Lung microvascular endothelial cell (primary cell): ENCODE results near the gene RABGAP1L. TPM values are rescaled to one million over a fixed set of nuclear protein-coding genes. Genes with fewer than 3 reads are reported as not detected.

Experiments used
- DNase-seq, 2 donors: peaks; one replicate each; pipeline versions ENCODE4 v3.0.0 to v3.0.0-alpha.2; 2010; ENCODE audit warnings: low read depth in 2 of 2
- total RNA-seq: library from RNA; depleted of rRNA; stranded (reverse); fragments of >200 nt; gene quantifications from 2 replicates; pipeline ENCODE4 v1.2.1, GENCODE V29; 2014

Gene RABGAP1L
- total RNA-seq, 1 donor from 2014 or later = 27.0 TPM

DNA sequence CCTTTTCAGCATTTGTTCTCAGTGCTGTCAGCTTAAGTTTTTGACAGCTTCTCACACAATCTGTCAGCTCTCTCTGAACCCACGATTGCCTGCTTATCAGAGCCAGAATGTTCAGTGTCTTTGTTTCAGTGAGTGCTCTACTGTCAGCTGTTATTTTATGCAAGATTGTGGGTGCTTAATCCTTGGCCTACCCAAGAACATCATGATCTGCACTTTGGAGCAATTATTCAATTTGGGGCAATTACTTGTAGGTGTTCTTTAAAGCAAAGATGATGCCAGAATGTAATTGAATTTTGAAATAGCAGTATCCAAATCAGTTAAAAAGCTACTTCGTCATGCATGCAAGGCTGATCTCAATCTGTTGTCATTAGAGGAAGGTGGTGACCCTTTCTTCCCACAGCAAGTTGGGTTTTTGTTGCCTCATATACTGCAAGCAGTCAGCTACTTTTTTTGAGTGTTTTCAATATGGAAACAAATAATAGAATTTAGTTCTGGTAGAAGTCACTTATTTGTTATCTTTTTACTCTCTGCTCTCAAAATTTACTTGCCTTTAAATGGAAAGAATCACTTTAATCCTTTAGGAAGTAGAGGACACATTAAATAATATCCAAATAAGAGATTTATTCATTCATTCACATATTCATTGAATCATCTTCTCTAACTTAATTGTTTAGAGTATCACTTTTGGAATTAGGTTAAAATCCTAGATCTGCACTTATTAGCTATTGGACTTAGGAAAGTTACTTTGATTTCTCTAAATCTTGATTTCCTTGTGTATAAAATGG is 586.9 kb downstream of the RABGAP1L start:
- no peak for DNase-seq

DNA sequence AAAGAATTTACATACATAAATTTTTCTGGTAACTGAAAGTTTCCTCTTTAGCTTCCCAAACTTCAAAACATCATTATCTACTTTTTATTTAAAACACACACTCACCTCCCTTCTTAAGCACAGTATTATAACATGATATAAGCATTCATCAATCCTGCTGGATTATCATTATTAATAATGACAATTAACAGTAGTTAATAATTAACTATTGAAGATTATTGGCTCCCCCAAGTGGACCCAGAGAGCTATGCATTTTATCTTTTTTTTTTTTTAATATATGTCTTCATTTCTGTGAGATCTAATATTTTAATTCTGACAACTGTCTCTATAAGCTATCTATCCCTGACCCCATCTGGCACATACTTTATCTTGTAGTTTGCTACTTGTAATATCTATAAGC is 588.3 kb downstream of the RABGAP1L start:
- DNase-seq = no peak

- DNase-seq = no peak
Measured at GRCh38 chr1:174748586-174748985, 589.3 kb downstream of the RABGAP1L start.

GRCh38 chr1:174753131-174753530 is 593.8 kb downstream of the RABGAP1L start:
- DNase-seq = no peak

DNA sequence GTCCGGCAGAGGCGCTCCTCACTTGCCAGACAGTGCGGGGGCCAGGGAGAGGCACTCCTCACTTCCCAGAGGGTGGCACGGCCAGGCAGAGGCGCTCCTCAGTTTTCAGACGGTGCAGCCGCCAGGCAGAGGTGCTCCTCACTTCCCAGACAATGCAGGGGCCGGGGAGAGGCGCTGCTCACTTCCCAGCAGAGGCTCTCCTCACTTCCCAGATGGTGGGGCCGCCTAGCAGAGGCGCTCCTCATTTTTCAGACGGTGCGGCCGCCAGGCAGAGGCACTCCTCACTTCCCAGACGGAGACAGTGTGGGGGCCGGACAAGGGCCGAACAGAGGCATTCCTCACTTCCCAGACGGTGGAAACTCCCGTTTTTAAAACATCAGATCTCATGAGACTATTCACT is 602.0 kb downstream of the RABGAP1L start:
- no peak for DNase-seq

DNA sequence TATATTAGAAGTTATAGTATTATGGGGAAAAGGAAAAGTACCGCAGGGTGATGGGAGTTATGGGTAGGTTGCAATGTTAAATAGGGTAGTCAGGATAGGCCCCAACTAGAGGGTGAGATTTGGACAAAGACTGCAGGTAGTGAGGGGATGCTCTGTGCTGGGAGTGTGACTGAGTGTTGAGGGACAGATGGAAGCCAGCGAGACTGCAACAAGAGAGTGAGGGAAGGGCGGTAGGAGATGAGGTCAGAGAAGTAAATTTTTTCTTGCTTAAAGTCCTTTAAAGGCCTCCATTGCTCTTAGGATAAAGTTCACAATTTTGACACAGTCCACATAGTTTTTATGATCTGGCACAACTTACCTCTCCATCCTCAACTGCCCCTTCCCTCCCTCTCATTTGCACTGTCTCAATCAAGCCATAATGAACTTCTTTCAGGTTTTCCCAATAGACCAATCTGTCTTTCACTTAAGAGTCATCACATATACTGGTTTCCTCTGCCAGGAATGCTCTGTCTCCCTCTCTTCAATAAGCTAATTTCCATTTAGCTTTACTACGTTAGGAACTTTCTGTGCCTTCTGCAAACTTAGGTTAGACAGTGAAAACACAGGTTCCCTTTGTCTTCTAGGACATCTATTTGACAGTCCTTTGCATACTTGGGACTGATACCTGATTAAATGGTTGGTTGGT is 602.7 kb downstream of the RABGAP1L start:
- no peak for DNase-seq

DNA sequence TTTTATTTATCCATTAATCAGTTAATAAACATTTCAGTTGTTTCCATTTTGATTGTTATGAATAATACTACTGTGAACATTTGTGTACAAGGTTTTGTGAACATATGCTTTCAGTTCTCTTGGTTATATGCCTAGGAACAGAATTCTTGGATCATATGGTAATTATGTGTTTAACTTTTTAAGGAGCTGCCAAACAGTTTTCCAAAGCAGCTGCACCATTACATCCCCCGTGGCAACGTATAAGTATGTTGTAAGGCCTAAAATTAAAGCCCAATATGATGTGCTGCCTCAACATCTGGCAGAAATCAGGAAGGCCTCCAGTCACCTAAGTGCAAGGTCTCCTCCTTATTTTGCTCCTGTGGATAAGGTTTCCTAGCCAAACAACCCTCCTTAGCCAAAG is 604.9 kb downstream of the RABGAP1L start:
- no peak for DNase-seq

- DNase-seq = no peak
Measured at GRCh38 chr1:174766727-174767126, 607.4 kb downstream of the RABGAP1L start.

DNA sequence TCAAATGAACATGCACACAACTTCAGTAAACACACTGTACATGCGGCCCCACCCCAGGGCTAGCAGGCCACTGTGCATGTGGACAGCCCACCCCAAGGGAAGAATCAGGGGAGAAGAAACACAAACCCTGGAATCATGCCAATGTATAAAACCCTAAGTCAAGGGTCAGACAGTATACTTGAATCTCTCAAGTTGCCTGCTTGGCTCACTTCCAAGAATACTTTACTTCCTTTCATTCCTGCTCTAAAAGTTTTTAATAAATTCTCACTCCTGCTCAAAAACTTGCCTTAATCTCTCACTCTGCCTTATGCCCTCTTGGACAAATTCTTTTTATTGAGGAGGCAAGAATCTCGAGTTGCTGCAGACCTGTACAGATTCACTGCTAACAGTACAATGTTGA is 609.2 kb downstream of the RABGAP1L start:
- DNase-seq = no peak

DNA sequence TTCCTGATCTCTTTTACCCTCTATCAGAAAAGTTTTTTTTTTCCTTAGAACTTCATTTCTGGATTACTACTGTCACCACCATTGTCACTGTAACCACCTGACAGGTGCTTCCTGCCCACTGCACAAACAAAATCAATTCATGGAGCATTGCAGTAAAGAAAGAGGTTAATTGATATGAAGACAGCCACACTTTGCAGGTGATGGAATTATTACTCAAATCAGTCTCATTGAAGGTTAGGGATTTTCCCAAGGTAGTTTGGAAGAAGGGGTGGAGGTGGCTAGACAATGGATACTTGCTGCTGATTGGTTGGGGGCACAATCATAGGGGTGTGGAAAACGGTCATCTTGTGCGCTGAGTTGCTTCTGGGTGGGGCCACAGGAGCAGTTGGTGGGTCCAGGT is 609.6 kb downstream of the RABGAP1L start:
- DNase-seq = no peak

DNA sequence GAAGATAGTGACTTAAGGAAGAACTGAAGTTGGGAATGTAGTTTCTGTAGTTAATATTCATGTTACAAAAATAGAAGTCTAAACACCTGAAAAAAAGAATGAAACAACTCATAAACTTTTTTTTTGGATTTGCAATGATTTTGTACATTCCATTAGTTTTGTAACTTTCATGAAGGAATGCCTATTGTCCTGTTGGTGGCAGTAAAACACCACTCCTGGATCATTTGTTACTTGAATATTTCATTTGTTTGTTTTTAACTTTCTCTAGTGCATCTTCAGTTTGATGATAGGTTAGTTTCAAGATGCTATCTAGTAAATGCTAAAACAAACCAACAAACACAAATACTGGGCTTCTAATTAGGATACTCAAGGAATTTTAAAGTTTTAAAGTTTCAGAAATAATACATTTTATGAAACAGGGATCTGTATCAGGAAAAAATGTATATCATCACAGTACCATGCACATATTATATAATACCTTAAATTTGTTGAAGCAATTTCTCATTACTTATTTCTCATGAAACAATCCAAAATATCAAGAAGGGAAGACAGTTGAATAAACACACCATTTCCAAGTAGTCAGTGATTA is 610.7 kb downstream of the RABGAP1L start:
- DNase-seq = peak; percentile 65 to 69

DNA sequence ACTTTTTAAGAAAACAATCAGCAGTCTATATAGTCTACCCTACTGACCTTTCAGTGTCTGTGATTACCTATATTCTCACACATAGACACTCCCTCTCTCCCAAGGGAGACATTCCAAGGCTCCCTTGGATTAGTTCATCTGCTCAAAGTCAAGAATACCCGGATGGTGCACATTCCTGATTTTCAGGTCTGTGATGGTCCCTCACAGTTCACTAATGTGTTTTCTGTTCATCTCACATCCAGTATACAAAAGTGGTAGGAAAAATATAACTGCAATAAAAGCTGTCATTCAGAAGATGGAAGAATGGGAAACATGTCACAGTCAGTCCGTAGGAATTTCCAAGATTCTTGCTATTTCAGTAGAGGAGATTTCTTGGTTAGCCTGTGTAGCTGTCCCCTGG is 616.3 kb downstream of the RABGAP1L start:
- DNase-seq = no peak

- DNase-seq = no peak
Measured at GRCh38 chr1:174777262-174777661, 617.9 kb downstream of the RABGAP1L start.

GRCh38 chr1:174785510-174785909 is 626.2 kb downstream of the RABGAP1L start:
- no peak for DNase-seq

DNA sequence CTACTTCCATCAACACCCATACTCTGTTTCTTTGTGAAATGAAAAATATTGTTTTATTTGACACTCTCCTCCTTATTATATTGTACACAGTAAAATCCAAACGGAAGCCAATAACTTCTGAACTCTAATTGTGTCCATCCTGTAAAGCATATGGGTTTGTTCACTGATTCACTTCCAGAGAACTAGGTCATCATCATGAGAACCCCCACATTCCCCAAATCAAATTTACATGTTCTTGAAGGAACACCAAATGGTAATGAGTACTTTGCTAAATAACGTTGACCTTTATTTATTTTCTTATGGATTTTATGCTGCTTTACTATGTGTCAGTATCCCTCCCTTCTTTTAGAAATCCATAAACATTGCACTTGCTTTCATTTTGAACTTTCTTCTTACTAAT is 627.0 kb downstream of the RABGAP1L start:
- no peak for DNase-seq

DNA sequence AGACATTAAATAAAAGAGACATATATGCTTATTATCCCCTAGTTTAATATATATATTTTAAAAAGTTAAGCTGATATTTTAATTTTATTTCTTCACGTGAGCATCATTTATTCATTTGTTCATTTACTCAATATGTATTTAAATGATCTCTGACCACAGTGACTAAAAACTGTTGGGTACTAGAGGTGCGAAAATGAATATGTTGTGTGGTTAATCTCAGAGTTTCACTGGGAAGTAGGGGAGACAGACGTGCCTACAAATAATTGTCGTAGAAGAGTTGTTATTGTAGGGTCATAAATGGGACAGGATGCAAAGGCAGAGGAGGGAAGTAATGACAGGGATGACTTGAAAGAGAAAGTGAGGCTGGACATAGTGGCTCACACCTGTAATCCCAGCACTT is 627.4 kb downstream of the RABGAP1L start:
- no peak for DNase-seq

GRCh38 chr1:174788981-174789380 is 629.7 kb downstream of the RABGAP1L start:
- DNase-seq = peak in 1 of 2 donors; percentile 32

- peak in 1 of 2 donors; percentile 64 for DNase-seq
Measured at GRCh38 chr1:174789399-174789798, 630.1 kb downstream of the RABGAP1L start.

GRCh38 chr1:174791863-174792262 is 632.5 kb downstream of the RABGAP1L start:
- peak in 1 of 2 donors; percentile 21 for DNase-seq

DNA sequence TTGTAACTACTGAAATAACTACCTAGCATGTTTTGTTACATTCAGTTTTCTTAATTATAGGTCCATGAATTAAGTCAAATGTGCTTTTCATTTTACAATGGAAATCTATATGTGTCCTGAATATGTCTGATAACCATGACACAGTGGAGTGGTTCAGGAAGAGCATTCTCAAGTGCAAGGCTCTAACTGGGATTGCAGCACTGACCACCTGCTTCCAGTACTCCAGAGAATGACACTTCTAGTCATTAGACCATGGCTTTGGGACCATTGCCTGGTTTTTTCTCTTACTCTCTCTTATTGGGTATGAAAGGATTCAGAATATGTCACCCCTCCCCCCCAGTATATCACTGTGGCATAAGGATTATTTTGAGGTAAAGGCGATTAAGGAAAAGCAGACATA is 635.5 kb downstream of the RABGAP1L start:
- no peak for DNase-seq

- DNase-seq = no peak
Measured at GRCh38 chr1:174795806-174796205, 636.5 kb downstream of the RABGAP1L start.

DNA sequence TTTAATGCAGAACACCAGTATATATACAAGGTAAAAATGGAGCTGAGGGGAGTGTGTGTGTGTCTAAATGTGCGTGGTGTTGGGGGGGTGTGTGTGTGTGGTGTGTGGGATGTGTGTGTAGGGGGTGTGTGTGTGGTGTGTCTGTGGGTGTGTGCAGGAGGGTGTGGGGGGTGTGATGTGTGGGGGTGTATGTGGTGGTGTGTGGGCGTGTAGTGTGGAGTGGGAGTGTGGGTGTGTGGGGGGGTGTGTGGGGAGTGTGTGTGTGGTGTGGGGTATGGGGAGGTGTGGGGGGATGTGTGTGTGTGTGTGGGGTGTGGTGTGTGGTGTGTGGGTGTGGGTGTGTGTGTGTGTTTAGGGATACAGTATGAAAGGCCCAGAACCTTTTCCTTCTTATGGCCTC is 638.1 kb downstream of the RABGAP1L start:
- no peak for DNase-seq

DNA sequence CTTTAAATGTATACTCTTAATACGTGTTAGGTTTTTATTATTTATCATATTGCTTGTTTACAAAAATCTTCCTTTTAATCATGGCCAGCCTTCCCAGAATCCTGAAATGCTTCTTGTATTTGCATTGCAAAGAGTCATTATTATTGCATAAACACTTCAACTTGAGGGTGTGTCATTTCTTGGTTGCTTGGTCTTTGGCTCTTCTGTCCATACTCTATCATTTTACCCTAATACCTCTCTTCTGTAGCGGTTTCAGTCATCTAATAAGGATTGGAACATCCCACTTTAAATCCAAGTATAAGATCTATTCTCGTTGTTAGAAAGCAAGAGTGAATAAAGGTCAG is 639.8 kb downstream of the RABGAP1L start:
- DNase-seq = no peak
